ENCODE data around the gene NTM. TPM values are rescaled to one million over a fixed set of nuclear protein-coding genes. Genes with fewer than 3 reads are reported as not detected.

NTM gene
- polyA plus RNA-seq, 1 donor (not counting 4 experiments of a cell fraction or from before 2014, with no cell fraction given), result 47.9 TPM

DNA sequence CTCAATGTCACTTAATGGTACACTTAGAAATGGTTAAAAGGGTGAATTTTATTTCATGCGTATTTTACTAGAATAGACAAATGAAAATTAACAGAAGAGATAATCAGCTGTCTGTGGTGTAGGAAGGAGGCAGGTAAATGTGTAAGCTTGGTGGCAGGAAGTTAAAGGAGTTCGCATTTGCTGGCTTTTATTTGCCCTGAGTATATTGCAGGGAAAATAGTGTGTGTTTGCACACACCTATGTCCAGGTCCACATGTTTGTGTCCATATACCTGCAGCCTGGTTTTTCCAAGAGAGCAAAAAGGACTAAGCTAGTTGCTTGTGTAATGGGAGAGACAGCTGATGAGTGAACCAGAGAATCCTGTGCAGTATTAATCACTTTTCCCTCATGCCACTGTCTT lies 16.0 kb downstream of the NTM start:
- H2AFZ ChIP-seq (ENCODE audit: control insufficient read depth, low read length), result no peak overlapping the region
- H3K27ac ChIP-seq (ENCODE audit: control insufficient read depth, insufficient read depth, low read length), result no peak overlapping the region
- H3K4me1 ChIP-seq (ENCODE audit: control insufficient read depth, extremely low read depth, insufficient read depth, low read length), result peaks cover 2% of the 10 kb centered on the region
- no peaks in the 10 kb centered on the region for H3K27me3 ChIP-seq (ENCODE audit: control insufficient read depth, extremely low read depth, insufficient read depth, low read length)
- no peaks in the 10 kb centered on the region for H3K9me1 ChIP-seq (ENCODE audit: control insufficient read depth, extremely low read depth, insufficient read depth, low read length)
- H3K36me3 ChIP-seq (ENCODE audit: control insufficient read depth in 2 of 2, extremely low read depth in 1 of 2, insufficient read depth in 2 of 2, low read length in 2 of 2), result no peaks in the 10 kb centered on the region
- H3K4me3 ChIP-seq (ENCODE audit: control insufficient read depth in 2 of 3, extremely low read depth in 1 of 3, insufficient read depth in 2 of 3, low read depth in 1 of 3, low read length in 3 of 3), result no peak overlapping the region
- H3K79me2 ChIP-seq (ENCODE audit: control insufficient read depth, insufficient read depth, low read length), result no peaks in the 10 kb centered on the region
- dilution Hi-C loops (cut with MboI; ENCODE audit: extremely low pct_ligation_motif_present, low sequenced_read_pairs), result no loop called here
- H3K4me2 ChIP-seq (ENCODE audit: control insufficient read depth, extremely low read depth, insufficient read depth, low read depth, low read length), result no peak overlapping the region
- FAIRE-seq, result no peak
- no peaks in the 10 kb centered on the region for H3K9me3 ChIP-seq (ENCODE audit: control insufficient read depth, low read depth, low read length)
- H4K20me1 ChIP-seq (ENCODE audit: control insufficient read depth, extremely low read depth, insufficient read depth, low read length), result no peaks in the 10 kb centered on the region
- H3K9ac ChIP-seq (ENCODE audit: control insufficient read depth, extremely low read depth, insufficient read depth, low read length), result no peak overlapping the region
- TF ChIP-seq, protein P1, sequence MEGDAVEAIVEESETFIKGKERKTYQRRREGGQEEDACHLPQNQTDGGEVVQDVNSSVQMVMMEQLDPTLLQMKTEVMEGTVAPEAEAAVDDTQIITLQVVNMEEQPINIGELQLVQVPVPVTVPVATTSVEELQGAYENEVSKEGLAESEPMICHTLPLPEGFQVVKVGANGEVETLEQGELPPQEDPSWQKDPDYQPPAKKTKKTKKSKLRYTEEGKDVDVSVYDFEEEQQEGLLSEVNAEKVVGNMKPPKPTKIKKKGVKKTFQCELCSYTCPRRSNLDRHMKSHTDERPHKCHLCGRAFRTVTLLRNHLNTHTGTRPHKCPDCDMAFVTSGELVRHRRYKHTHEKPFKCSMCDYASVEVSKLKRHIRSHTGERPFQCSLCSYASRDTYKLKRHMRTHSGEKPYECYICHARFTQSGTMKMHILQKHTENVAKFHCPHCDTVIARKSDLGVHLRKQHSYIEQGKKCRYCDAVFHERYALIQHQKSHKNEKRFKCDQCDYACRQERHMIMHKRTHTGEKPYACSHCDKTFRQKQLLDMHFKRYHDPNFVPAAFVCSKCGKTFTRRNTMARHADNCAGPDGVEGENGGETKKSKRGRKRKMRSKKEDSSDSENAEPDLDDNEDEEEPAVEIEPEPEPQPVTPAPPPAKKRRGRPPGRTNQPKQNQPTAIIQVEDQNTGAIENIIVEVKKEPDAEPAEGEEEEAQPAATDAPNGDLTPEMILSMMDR (optimal IDR thresholded peaks at IDR 0.05 in 1 of 3, IDR thresholded peaks at IDR 0.05 in 1 of 3, conservative IDR thresholded peaks at IDR 0.05 in 1 of 3; ENCODE audit: extremely low read depth in 1 of 3, insufficient read depth in 2 of 3, low read length in 3 of 3), result no peak
- TF ChIP-seq EZH2 (IDR thresholded peaks at IDR 0.05; ENCODE audit: low read length), result no peak
- no peak for DNase-seq (ENCODE audit: low read depth, low spot score)

- Histone ChIP-seq H3K79me2 (ENCODE audit: control insufficient read depth, insufficient read depth, low read length) (no peaks in the 10 kb centered on the region), H3K9me3 (ENCODE audit: control insufficient read depth, low read depth, low read length) (no peaks in the 10 kb centered on the region), H3K4me3 (ENCODE audit: control insufficient read depth in 2 of 3, extremely low read depth in 1 of 3, insufficient read depth in 2 of 3, low read depth in 1 of 3, low read length in 3 of 3) (no peak overlapping the region), H3K27me3 (ENCODE audit: control insufficient read depth, extremely low read depth, insufficient read depth, low read length) (no peaks in the 10 kb centered on the region), H2AFZ (ENCODE audit: control insufficient read depth, low read length) (no peak overlapping the region), H4K20me1 (ENCODE audit: control insufficient read depth, extremely low read depth, insufficient read depth, low read length) (no peaks in the 10 kb centered on the region), H3K9me1 (ENCODE audit: control insufficient read depth, extremely low read depth, insufficient read depth, low read length) (no peaks in the 10 kb centered on the region), H3K4me2 (ENCODE audit: control insufficient read depth, extremely low read depth, insufficient read depth, low read depth, low read length) (no peak overlapping the region), H3K27ac (ENCODE audit: control insufficient read depth, insufficient read depth, low read length) (no peak overlapping the region), H3K9ac (ENCODE audit: control insufficient read depth, extremely low read depth, insufficient read depth, low read length) (no peak overlapping the region), H3K36me3 (ENCODE audit: control insufficient read depth in 2 of 2, extremely low read depth in 1 of 2, insufficient read depth in 2 of 2, low read length in 2 of 2) (no peaks in the 10 kb centered on the region), H3K4me1 (ENCODE audit: control insufficient read depth, extremely low read depth, insufficient read depth, low read length) (peaks cover 2% of the 10 kb centered on the region)
- FAIRE-seq (no peak), DNase-seq (ENCODE audit: low read depth, low spot score) (no peak)
- TF ChIP-seq, protein P1 (optimal IDR thresholded peaks at IDR 0.05 in 1 of 3, IDR thresholded peaks at IDR 0.05 in 1 of 3, conservative IDR thresholded peaks at IDR 0.05 in 1 of 3; ENCODE audit: extremely low read depth in 1 of 3, insufficient read depth in 2 of 3, low read length in 3 of 3), result no peak
- TF ChIP-seq EZH2 (IDR thresholded peaks at IDR 0.05; ENCODE audit: low read length), result no peak
- dilution Hi-C loops (cut with MboI; ENCODE audit: extremely low pct_ligation_motif_present, low sequenced_read_pairs), result no loop called here
Observed at GRCh38 chr11:131388030-131388429, 17.6 kb downstream of the NTM start.
